Breast epithelium (tissue), 3 donors: ENCODE results near the gene SLC12A2.

ENCODE experiments used
- CTCF ChIP-seq, 3 donors: fragments of 450-650 bp; IDR thresholded peaks; one replicate each; pipeline ENCODE4 v1.5.1; 2016 to 2017; ENCODE audit warnings: antibody characterized with exemption in 3 of 3, mild to moderate bottlenecking in 3 of 3, moderate library complexity in 3 of 3
- POLR2A ChIP-seq: fragments of 450-650 bp; IDR thresholded peaks from one replicate; pipeline ENCODE4 v1.6.1; 2016; ENCODE audit warnings: antibody characterized with exemption, mild to moderate bottlenecking, moderate library complexity
- POLR2AphosphoS5 ChIP-seq, 3 donors: sonication (generic); formaldehyde crosslinking; IDR thresholded peaks; one replicate each; pipeline ENCODE4 v1.6.1; 2017; ENCODE audit warnings: antibody characterized with exemption in 3 of 3

- TF ChIP-seq CTCF (IDR thresholded peaks at IDR 0.05) (no peak), POLR2AphosphoS5 (IDR thresholded peaks at IDR 0.05) (no peak), POLR2A (no peak)
Measured at GRCh38 chr5:128146671-128147070, 63.1 kb downstream of the SLC12A2 start.
